Measurements from ENCODE around the gene SLC5A7.

SLC5A7 gene

GRCh38 chr2:108013305-108013704 lies 27.0 kb downstream of the SLC5A7 start:
- no peak for TF ChIP-seq FOXP2 (optimal IDR thresholded peaks at IDR 0.05; ENCODE audit: borderline replicate concordance, extremely low read depth, extremely low read length, insufficient read depth)
- no peak for TF ChIP-seq TAF1 (IDR thresholded peaks at IDR 0.05; ENCODE audit: borderline replicate concordance, insufficient read depth, low read length)
- TF ChIP-seq REST (IDR thresholded peaks at IDR 0.05; ENCODE audit: insufficient read depth in 1 of 2, low read depth in 2 of 2, low read length in 2 of 2), result no peak
- TF ChIP-seq SIN3A (IDR thresholded peaks at IDR 0.05; ENCODE audit: borderline replicate concordance, insufficient read depth, low read length), result no peak
- no peak for TF ChIP-seq POLR2AphosphoS5 (IDR thresholded peaks at IDR 0.05; ENCODE audit: low read depth, low read length)

DNA sequence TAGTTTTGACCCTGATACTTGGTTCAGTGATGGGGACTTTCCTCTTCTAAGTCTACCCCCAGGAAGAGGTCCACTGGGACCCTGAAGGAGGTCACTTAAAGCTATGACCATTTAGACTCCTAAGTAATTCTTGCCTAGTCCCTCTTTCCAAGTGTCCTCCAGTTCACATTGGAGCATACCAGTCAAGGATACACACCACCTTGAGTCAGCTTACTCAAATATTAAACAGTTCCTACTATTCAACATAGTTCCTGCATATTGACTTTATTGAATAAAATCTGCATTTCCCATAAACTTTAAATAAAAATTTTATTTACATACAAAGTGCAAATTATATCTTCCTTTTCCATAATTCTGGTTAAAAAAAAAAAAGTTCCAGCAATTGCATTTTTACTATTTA lies 36.3 kb downstream of the SLC5A7 start:
- no peak for TF ChIP-seq FOXP2 (optimal IDR thresholded peaks at IDR 0.05; ENCODE audit: borderline replicate concordance, extremely low read depth, extremely low read length, insufficient read depth)
- TF ChIP-seq POLR2AphosphoS5 (IDR thresholded peaks at IDR 0.05; ENCODE audit: low read depth, low read length), result no peak
- TF ChIP-seq REST (IDR thresholded peaks at IDR 0.05; ENCODE audit: insufficient read depth in 1 of 2, low read depth in 2 of 2, low read length in 2 of 2), result no peak

DNA sequence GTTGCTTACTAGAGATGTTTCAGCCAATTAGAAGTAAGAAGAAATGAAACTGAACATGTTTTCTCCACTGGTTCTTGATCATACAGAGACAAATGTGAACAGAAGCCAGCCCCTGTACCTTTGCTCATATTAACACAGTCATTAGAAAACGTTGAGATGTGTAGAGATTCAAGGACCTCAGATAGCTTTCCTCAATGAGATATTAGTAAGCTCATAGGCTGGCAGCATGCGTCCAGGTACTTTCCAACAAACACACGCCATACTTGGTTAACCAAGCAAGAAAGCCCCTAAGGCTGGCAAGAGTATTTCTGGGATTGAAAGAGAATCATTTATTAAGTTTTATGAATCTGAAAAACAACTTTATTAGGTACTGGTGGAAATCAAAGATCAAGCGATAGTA lies 37.5 kb downstream of the SLC5A7 start:
- TF ChIP-seq REST (IDR thresholded peaks at IDR 0.05; ENCODE audit: insufficient read depth in 1 of 2, low read depth in 2 of 2, low read length in 2 of 2) (no peak), FOXP2 (optimal IDR thresholded peaks at IDR 0.05; ENCODE audit: borderline replicate concordance, extremely low read depth, extremely low read length, insufficient read depth) (no peak), POLR2AphosphoS5 (IDR thresholded peaks at IDR 0.05; ENCODE audit: low read depth, low read length) (no peak), SIN3A (IDR thresholded peaks at IDR 0.05; ENCODE audit: borderline replicate concordance, insufficient read depth, low read length) (no peak), TAF1 (IDR thresholded peaks at IDR 0.05; ENCODE audit: borderline replicate concordance, insufficient read depth, low read length) (no peak)

DNA sequence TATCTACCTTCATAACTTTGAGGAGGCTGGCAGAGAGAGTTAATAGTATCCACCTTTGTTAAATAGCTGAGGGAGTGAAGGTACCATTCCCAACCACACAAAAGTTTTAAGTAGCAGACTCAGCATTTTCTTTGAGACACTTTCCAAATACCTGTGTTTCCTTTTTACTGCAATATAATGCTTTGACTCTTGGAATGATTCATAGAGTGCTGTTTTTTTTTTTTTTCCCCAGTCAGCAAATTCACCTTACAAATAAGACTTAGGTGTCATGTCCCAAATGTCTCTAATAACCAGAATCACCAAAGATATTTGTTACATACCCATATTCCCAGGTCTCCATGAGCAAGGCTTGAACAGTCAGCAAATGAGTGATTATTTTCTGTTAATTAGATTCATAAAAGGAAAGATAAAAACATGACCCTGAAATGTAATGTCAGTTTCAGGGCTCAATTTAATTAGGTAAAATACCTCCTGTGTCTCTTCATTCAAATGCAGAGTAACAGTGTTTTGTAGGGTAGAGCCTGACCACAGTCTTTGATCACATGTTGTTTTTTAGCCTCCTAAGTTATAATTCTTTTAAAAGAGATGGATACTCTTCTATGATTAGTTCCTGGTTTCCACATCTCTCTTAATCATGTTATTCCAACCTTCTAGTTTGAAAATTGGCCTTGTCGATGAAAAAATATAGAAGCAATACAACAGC lies 39.9 kb downstream of the SLC5A7 start:
- TF ChIP-seq POLR2AphosphoS5 (IDR thresholded peaks at IDR 0.05; ENCODE audit: low read depth, low read length), result no peak
- TF ChIP-seq TAF1 (IDR thresholded peaks at IDR 0.05; ENCODE audit: borderline replicate concordance, insufficient read depth, low read length), result no peak
- no peak for TF ChIP-seq REST (IDR thresholded peaks at IDR 0.05; ENCODE audit: insufficient read depth in 1 of 2, low read depth in 2 of 2, low read length in 2 of 2)
- TF ChIP-seq SIN3A (IDR thresholded peaks at IDR 0.05; ENCODE audit: borderline replicate concordance, insufficient read depth, low read length), result no peak
- TF ChIP-seq FOXP2 (optimal IDR thresholded peaks at IDR 0.05; ENCODE audit: borderline replicate concordance, extremely low read depth, extremely low read length, insufficient read depth), result no peak

DNA sequence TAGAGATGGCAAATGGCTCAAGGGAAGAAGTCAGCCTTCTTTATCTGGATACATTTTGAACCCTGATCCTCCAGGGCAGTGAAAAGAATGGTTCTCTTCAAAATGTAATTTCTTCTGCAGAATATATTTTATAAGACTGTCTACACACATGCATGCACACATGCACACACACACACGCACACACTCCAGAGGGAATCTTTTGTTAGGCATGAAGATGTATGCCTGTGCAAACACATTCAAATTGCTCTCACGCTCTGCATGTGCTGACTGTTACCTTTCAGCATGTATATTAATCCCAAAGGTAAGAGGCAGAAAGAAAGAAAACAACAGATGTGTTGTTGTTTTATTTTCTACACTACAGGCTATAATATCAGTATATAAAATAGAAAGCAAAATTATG lies 43.2 kb downstream of the SLC5A7 start:
- no peak for TF ChIP-seq POLR2AphosphoS5 (IDR thresholded peaks at IDR 0.05; ENCODE audit: low read depth, low read length)
- no peak for TF ChIP-seq SIN3A (IDR thresholded peaks at IDR 0.05; ENCODE audit: borderline replicate concordance, insufficient read depth, low read length)
- no peak for TF ChIP-seq REST (IDR thresholded peaks at IDR 0.05; ENCODE audit: insufficient read depth in 1 of 2, low read depth in 2 of 2, low read length in 2 of 2)
- no peak for TF ChIP-seq FOXP2 (optimal IDR thresholded peaks at IDR 0.05; ENCODE audit: borderline replicate concordance, extremely low read depth, extremely low read length, insufficient read depth)
- no peak for TF ChIP-seq TAF1 (IDR thresholded peaks at IDR 0.05; ENCODE audit: borderline replicate concordance, insufficient read depth, low read length)
